ENCODE results near the gene STRN.

Gene STRN

DNA sequence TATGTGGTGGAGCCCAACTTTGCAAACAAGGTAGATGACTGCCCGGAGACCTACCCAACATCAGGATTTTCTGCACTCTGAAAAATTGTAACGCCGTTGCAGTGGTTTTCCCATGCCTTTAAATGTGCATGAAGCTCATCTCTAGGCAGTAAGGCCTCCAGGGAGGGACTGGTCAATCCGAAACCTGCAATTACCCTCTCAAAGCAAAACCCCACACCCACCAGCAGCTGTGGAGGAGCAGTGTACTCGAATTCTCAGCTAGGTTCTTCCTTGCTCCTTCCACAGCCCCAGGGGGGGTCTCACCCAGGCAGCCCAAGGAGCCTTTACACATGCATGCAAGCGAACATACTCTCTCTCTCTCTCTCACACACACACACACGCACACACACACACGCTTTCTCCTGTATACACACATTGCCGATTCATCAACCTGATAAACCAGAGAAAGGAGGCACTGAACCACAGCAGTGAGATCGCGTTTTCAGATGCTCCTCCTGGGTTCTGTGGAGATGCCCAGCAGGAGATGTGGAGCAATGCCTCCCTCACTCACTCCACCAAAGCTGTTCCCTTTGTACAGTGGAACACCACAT, 160.6 kb downstream of the STRN start:
- no peak for DNase-seq (ENCODE audit: extremely low spot score)

DNA sequence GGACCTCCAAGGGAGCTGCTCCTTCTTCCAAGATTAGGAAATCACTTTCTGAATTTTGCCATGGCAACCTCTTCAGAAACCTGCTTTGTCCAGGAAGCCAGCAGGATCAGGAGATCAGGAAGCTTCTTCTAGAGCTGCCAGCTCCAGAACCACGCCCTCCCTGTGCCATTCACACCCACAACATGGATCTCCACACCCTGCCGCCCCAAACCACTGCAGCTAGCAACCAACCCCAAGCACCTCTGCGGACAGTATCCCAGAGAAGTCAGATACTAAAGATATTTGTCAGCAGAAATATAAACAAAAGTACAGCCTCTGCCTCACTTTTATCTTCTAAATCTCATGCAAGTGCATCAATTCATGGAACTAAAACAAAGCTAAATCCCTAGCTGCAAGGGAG, 163.4 kb downstream of the STRN start:
- ChIA-PET POLR2A (no interaction called here), CTCF (no interaction called here)
- TF ChIP-seq ELF4 (IDR thresholded peaks at IDR 0.05) (no peak), ZNF384 (IDR thresholded peaks at IDR 0.05) (no peak), CTBP1 (IDR thresholded peaks at IDR 0.05; ENCODE audit: borderline replicate concordance) (no peak), BHLHE40 (IDR thresholded peaks at IDR 0.05; ENCODE audit: borderline replicate concordance) (no peak), LEF1 (IDR thresholded peaks at IDR 0.05; ENCODE audit: borderline replicate concordance) (no peak), SP1 (IDR thresholded peaks at IDR 0.05) (no peak), FOXK2 (IDR thresholded peaks at IDR 0.05) (no peak), HDGF (IDR thresholded peaks at IDR 0.05; ENCODE audit: borderline replicate concordance) (no peak), SUZ12 (IDR thresholded peaks at IDR 0.05) (no peak), NFRKB (IDR thresholded peaks at IDR 0.05) (no peak), FOXM1 (IDR thresholded peaks at IDR 0.05; ENCODE audit: borderline replicate concordance) (no peak), L3MBTL2 (conservative IDR thresholded peaks at IDR 0.05) (no peak), FOXA1 (IDR thresholded peaks at IDR 0.05) (no peak), ARNT (IDR thresholded peaks at IDR 0.05) (no peak)
- TF ChIP-seq, protein P1, sequence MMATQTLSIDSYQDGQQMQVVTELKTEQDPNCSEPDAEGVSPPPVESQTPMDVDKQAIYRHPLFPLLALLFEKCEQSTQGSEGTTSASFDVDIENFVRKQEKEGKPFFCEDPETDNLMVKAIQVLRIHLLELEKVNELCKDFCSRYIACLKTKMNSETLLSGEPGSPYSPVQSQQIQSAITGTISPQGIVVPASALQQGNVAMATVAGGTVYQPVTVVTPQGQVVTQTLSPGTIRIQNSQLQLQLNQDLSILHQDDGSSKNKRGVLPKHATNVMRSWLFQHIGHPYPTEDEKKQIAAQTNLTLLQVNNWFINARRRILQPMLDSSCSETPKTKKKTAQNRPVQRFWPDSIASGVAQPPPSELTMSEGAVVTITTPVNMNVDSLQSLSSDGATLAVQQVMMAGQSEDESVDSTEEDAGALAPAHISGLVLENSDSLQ (IDR thresholded peaks at IDR 0.05): no peak
- no peak for DNase-seq (ENCODE audit: extremely low spot score)

More for the DNA sequence above, 160.6 kb downstream of the STRN start:
- TF ChIP-seq HDGF (IDR thresholded peaks at IDR 0.05; ENCODE audit: borderline replicate concordance) (no peak), SP1 (IDR thresholded peaks at IDR 0.05) (no peak), ZNF384 (IDR thresholded peaks at IDR 0.05) (no peak), FOXM1 (IDR thresholded peaks at IDR 0.05; ENCODE audit: borderline replicate concordance) (no peak), FOXA1 (IDR thresholded peaks at IDR 0.05) (no peak), CTBP1 (IDR thresholded peaks at IDR 0.05; ENCODE audit: borderline replicate concordance) (no peak), SUZ12 (IDR thresholded peaks at IDR 0.05) (no peak), L3MBTL2 (conservative IDR thresholded peaks at IDR 0.05) (no peak), ELF4 (IDR thresholded peaks at IDR 0.05) (no peak), NFRKB (IDR thresholded peaks at IDR 0.05) (no peak), TARDBP (IDR thresholded peaks at IDR 0.05) (no peak), ARNT (IDR thresholded peaks at IDR 0.05) (no peak), LEF1 (IDR thresholded peaks at IDR 0.05; ENCODE audit: borderline replicate concordance) (no peak), FOXK2 (IDR thresholded peaks at IDR 0.05) (no peak), BHLHE40 (IDR thresholded peaks at IDR 0.05; ENCODE audit: borderline replicate concordance) (no peak)
- TF ChIP-seq, protein P1 (IDR thresholded peaks at IDR 0.05): no peak
- ChIA-PET CTCF (no interaction called here), POLR2A (no interaction called here)

DNA sequence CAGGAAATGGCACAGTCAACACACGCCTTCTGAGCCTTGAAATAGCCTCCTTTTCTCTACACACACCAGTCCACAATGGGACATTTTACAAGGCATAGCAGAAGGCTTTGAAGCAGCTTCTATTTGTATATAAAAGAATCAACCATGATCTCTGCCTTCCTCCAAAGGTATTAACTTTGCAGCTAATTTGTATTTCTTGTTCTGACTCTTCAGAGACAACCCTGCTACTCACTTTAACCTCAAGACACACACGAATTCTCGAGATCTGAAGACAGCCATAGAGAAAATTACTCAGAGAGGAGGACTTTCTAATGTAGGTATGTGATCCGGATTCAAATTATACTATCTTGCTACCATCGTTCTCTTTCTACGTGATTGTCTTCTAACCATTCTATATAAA, 165.2 kb downstream of the STRN start:
- CTCF ChIA-PET: no interaction called here
- POLR2A ChIA-PET: no interaction called here

DNA sequence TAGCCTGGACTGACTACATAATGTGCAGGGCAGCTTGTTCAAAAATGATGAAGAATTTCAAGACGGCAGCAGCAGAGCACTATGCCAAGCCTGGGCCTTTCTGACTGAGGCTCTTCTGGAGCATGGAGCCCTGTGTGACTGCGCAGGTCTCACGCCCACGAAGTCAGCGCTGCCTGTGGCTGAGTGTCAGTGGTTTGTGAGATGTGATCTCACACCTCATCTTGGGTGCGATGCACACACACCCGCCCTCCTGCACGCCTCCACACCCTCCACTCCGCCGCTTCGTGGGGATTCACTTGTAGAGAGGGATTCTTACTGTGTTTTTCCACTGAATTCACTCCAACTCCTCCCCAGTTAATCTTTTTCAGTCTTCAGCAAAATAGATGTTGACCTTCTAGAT, 166.0 kb downstream of the STRN start:
- POLR2A ChIA-PET: no interaction called here

More for the DNA sequence above, 165.2 kb downstream of the STRN start:
- DNase-seq (ENCODE audit: extremely low spot score): no peak
- TF ChIP-seq NFRKB (IDR thresholded peaks at IDR 0.05): no peak
- TF ChIP-seq ZNF384 (IDR thresholded peaks at IDR 0.05): no peak
- no peak for TF ChIP-seq FOXK2 (IDR thresholded peaks at IDR 0.05)
- no peak for TF ChIP-seq ELF4 (IDR thresholded peaks at IDR 0.05)
- no peak for TF ChIP-seq HDGF (IDR thresholded peaks at IDR 0.05; ENCODE audit: borderline replicate concordance)
- no peak for TF ChIP-seq TARDBP (IDR thresholded peaks at IDR 0.05)
- no peak for TF ChIP-seq L3MBTL2 (conservative IDR thresholded peaks at IDR 0.05)
- TF ChIP-seq FOXA1 (IDR thresholded peaks at IDR 0.05): no peak
- TF ChIP-seq LEF1 (IDR thresholded peaks at IDR 0.05; ENCODE audit: borderline replicate concordance): no peak
- TF ChIP-seq FOXM1 (IDR thresholded peaks at IDR 0.05; ENCODE audit: borderline replicate concordance): no peak
- TF ChIP-seq CTBP1 (IDR thresholded peaks at IDR 0.05; ENCODE audit: borderline replicate concordance): no peak
- TF ChIP-seq SP1 (IDR thresholded peaks at IDR 0.05): no peak
- TF ChIP-seq, protein P1 (IDR thresholded peaks at IDR 0.05): no peak
- no peak for TF ChIP-seq BHLHE40 (IDR thresholded peaks at IDR 0.05; ENCODE audit: borderline replicate concordance)
- no peak for TF ChIP-seq ARNT (IDR thresholded peaks at IDR 0.05)
- no peak for TF ChIP-seq SUZ12 (IDR thresholded peaks at IDR 0.05)

More for the DNA sequence above, 166.0 kb downstream of the STRN start:
- TF ChIP-seq ZNF384 (IDR thresholded peaks at IDR 0.05): no peak
- TF ChIP-seq FOXM1 (IDR thresholded peaks at IDR 0.05; ENCODE audit: borderline replicate concordance): no peak
- TF ChIP-seq L3MBTL2 (conservative IDR thresholded peaks at IDR 0.05): no peak
- no peak for TF ChIP-seq CTBP1 (IDR thresholded peaks at IDR 0.05; ENCODE audit: borderline replicate concordance)
- TF ChIP-seq ARNT (IDR thresholded peaks at IDR 0.05): no peak
- no peak for TF ChIP-seq BHLHE40 (IDR thresholded peaks at IDR 0.05; ENCODE audit: borderline replicate concordance)
- TF ChIP-seq ELF4 (IDR thresholded peaks at IDR 0.05): no peak
- no peak for TF ChIP-seq SUZ12 (IDR thresholded peaks at IDR 0.05)
- no peak for TF ChIP-seq SP1 (IDR thresholded peaks at IDR 0.05)
- TF ChIP-seq, protein P1 (IDR thresholded peaks at IDR 0.05): no peak
- TF ChIP-seq TARDBP (IDR thresholded peaks at IDR 0.05): no peak
- TF ChIP-seq HDGF (IDR thresholded peaks at IDR 0.05; ENCODE audit: borderline replicate concordance): no peak
- TF ChIP-seq NFRKB (IDR thresholded peaks at IDR 0.05): no peak
- no peak for TF ChIP-seq FOXK2 (IDR thresholded peaks at IDR 0.05)
- TF ChIP-seq LEF1 (IDR thresholded peaks at IDR 0.05; ENCODE audit: borderline replicate concordance): no peak
- TF ChIP-seq FOXA1 (IDR thresholded peaks at IDR 0.05): no peak
- CTCF ChIA-PET: no interaction called here
- no peak for DNase-seq (ENCODE audit: extremely low spot score)
